ENCODE measurements around the gene CCDC182.

DNA sequence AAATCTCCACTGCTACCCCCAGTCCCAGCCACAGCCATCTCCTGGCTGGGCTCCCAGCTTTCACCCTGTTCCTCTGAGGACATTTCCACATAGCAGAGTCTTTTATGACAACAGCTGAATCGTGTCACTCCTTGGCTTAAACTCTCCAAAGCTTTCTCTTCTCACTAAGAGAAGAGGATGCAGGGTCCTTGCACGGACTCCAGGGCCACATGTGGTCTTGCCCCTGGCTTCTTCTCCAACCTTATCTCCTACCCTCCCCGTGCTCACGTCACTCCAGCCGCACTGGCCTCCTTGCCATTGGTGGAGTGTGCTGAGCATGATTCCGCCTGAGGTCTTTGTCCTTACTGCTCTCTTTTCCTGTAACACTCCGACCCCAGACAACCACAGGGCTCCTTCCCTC lies 39.9 kb upstream of the CCDC182 start:
- TF ChIP-seq, protein P1, sequence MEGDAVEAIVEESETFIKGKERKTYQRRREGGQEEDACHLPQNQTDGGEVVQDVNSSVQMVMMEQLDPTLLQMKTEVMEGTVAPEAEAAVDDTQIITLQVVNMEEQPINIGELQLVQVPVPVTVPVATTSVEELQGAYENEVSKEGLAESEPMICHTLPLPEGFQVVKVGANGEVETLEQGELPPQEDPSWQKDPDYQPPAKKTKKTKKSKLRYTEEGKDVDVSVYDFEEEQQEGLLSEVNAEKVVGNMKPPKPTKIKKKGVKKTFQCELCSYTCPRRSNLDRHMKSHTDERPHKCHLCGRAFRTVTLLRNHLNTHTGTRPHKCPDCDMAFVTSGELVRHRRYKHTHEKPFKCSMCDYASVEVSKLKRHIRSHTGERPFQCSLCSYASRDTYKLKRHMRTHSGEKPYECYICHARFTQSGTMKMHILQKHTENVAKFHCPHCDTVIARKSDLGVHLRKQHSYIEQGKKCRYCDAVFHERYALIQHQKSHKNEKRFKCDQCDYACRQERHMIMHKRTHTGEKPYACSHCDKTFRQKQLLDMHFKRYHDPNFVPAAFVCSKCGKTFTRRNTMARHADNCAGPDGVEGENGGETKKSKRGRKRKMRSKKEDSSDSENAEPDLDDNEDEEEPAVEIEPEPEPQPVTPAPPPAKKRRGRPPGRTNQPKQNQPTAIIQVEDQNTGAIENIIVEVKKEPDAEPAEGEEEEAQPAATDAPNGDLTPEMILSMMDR (IDR thresholded peaks at IDR 0.05): no peak
- no peak for TF ChIP-seq POLR2AphosphoS5 (IDR thresholded peaks at IDR 0.05)
